Measurements from ENCODE around the gene HOXD13. TPM values are rescaled to one million over a fixed set of nuclear protein-coding genes. Genes with fewer than 3 reads are reported as not detected.

The HOXD13 gene
- total RNA-seq, 1 donor from 2014 or later = under 0.01 TPM

DNA sequence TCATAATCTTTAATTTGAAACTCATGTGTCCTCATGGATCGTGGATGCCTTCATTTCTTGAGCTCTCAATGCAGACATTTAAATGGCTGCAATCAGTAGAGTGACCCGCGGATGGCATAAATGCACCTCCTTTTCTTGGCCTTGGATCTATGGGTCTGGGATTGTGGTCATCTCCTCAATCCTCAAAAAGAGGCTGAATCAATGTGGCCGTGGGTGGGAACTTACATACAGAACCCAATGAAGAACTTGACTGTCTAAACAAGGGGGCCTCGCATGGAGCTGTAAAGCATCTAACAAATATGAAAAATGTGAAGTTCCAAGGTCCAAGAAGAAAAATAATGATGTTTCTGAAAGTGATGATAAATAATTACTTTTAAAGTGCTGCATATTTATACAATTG is 2.9 kb downstream of the HOXD13 start:
- no peak for DNase-seq

- peak; percentile 32 for DNase-seq
Observed at GRCh38 chr2:176096243-176096985, 3.9 kb downstream of the HOXD13 start.

DNA sequence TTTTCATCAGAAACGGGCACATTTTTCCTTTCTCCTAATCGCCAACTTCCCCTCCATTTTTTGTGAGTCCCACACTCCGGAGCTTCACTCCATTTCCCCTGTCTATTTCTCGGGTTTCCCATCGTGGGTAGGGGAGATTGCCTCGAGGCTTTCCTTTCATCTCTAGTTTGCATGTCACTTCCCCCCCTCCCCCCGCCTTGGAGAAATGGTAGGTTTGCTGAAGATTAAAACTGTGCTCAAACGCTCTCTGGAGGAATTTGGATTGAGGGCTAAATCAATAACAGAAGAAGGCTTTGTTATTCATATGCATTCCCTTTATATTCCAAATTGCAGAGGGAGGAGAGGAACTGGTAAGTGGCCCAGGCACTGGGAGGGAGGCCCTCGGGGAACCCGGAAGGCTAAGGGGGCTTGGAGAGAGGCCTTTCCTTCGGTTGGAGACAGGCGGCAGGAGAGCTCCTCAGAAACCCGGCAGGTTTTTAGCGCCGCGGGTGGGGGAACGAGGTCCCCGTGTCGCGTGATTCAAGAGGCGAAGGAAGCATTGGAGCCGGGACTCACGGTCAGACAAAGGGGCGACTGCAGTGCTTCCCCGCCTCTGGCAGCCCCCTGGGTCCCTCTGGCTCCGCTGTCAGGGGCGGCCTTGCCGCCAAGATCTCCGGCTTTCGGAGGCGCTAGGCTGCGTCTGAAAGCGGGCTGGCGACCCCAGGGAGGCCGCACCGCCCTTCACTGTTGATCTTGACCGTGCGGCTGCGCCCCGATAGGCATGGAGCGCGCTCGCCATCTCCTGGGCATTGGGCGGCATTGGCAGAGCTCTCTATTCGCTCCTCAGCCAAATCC is 4.7 kb downstream of the HOXD13 start:
- DNase-seq = peak; percentile 85

DNA sequence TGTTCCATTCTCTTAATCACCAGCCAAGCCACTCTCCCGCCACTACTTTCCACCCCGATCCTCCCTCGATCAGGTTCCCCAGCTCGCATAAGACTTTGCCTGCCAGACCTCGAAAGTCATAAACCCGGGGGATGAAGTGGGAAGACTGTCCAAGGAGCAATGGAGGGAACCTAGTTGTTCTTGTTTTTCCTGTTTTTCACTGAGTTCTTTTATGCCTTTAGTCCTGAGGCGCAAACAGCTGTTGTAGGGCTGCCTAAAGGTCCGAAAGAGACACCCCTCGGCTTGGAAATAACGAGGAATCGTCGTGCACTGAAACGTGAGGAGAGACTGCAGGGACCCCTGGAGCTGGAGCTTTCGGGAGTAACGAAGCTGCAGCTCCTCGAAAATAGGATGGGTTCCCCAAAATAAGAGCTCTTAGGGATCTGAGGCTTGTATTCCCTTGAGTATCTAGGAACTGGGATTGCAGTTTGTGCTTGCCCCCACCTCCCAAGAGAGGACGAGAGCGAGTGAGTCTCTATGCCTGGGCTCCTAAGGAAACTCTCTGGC is 5.4 kb downstream of the HOXD13 start:
- DNase-seq = no peak

GRCh38 chr2:176098366-176099158 is 6.0 kb downstream of the HOXD13 start:
- no peak for DNase-seq

GRCh38 chr2:176099159-176099727 is 6.7 kb downstream of the HOXD13 start:
- DNase-seq = no peak

DNA sequence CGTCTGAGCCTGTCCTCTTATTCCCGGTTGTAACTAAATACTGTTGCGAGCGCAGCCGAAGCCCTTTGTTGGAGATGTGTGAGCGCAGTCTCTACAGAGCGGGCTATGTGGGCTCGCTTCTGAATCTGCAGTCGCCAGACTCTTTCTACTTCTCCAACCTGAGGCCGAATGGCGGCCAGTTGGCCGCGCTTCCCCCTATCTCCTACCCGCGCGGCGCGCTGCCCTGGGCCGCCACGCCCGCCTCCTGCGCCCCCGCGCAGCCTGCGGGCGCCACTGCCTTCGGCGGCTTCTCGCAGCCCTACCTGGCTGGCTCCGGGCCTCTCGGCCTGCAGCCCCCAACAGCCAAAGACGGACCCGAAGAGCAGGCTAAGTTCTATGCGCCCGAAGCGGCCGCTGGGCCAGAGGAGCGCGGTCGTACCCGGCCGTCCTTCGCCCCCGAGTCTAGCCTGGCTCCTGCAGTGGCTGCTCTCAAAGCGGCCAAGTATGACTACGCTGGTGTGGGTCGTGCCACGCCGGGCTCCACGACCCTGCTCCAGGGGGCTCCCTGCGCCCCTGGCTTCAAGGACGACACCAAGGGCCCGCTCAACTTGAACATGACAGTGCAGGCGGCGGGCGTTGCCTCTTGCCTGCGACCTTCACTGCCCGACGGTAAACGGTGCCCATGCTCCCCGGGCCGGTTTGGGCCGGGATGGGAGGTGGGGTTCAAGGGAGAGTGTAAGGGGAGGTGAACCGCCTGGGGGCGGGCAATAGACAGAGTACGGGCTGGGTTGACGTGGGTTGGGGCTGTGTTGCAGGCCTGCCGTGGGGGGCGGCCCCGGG is 7.4 kb downstream of the HOXD13 start, which contains the start of gene HOXD12:
TSS of gene HOXD12 (plus strand) at position 68 of the 819 bp plus-strand sequence. CDS start at position 75, 7 bp downstream.
- DNase-seq = no peak

- no peak for DNase-seq
Observed at GRCh38 chr2:176100547-176101140, 8.1 kb downstream of the HOXD13 start.

DNA sequence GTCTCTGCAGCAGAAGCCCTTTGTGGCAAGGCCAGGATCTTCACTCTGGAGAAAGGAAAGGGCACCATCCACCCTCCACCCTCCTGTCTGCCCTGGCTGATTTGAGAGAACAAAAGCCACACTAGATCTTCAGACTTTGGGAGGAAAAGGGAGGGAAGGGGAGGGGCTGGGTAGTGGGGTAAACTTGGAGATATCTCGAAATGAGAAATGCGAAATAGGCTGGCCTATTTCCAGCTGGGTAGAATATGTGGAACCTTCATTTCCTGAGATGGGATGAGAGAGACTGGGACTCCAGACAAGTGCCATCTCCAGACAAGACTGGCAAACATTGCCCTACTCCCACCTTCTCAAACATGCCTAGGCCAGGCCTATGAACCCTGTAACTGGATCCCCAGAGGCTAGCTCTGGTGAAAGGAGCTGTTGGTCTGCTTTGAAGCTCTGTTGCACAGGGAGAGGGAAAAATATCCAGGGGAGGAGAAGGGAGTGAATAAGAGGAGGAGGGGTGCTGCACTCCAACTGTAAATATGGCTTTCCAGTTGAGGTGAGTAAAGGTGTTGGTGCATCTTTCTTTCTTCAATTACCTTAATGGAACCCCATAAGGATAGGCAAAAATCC is 8.8 kb downstream of the HOXD13 start:
- no peak for DNase-seq

DNA sequence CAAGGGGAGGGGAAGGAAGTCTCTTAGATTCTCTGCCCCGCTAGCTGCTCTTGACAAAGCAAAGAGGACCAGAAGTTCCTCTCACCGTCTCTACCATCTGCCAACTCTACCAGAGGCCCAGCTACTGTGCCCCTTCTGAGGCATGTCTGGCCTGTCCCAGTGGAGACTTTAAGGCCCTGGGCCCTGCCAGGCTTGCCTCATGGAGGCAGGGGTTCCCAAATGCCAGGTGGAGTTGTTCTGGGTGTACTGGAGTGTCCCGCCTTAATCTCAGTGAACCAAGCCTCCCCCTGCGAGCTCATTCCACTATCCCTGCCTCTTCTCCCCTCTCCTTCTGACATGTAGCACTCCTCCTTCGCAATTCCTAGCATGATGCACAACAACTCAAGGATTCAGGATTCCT is 9.3 kb downstream of the HOXD13 start:
- DNase-seq = no peak

DNA sequence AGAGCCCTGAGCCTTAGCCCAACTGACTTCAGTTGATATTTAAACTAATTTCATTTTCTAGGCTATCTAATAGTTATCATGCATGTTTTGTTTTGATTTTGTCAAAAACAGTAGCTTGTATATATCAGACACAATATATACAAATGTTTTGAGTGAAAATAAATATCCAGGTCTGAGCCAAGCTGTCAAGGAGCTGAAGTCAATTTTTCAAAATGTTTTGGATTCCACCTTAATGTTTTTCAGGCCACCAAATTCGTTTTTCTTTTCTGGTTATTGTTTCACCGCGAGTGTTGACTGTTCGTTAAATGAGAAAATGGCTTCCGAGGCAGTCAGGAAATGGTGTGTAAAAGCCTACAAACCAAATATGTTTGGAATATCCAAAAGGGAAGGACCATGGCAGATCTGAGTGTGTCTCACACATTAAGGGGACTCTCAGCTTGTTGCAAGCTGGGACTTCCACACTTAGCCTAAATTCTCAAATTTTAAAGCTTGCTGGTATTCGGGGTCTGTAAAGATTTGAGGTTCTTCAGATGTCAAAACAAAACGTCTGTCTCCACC is 9.9 kb downstream of the HOXD13 start:
- no peak for DNase-seq

- no peak for DNase-seq
Observed at GRCh38 chr2:176103194-176103593, 10.7 kb downstream of the HOXD13 start.

- no peak for DNase-seq
Observed at GRCh38 chr2:176103742-176104315, 11.3 kb downstream of the HOXD13 start.

- no peak for DNase-seq
Observed at GRCh38 chr2:176104316-176105077, 12.0 kb downstream of the HOXD13 start.

GRCh38 chr2:176105078-176105729 is 12.7 kb downstream of the HOXD13 start:
- DNase-seq = no peak

DNA sequence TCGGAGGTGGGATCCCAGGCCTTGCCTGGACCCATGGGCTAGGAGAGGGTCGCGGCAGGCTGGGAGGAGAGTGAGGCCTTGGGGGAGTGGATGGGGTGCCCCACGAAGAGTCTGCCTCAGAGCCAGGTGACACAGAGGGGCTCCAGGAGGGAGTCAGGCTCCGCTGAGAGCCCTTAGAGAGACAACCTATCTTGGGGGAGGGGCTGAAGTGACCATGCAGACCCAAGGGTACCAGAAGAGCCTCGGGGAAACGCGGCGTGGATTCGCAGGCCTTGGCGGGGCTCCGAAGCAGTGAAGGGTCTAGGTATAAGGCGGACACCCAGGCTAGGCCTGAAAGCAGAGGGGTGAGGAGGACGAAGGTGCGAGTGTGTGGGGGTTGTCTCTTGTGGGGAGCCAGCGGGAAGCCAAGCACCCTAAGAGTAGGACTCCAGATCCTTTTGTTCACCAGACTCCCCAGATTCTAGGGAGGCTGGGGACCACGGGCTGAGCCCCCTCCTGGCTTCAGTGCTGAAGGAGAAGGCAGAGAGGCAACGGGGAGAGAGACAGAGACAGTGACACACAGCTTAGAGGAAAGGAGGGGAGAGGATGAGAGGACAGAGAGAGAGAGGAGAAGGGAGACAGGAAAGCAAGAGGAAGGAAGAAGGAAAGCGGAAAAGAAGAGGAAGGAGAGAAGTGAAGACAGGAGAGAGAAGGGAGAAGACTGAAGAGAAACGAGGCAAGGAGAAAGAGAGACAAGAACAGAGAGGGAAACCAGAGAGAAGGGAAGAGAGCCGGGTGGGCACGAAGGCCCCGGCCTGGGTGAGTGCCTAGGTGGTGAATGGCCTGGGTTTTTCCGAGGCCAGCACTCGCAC is 13.4 kb downstream of the HOXD13 start:
- DNase-seq = no peak
